Measurements from ENCODE around the gene HIGD1C. TPM values are rescaled to one million over a fixed set of nuclear protein-coding genes. Genes with fewer than 3 reads are reported as not detected.
"Not testable (repeated sequence)": the region's sequence is repeated elsewhere in the genome, so short reads cannot be mapped to it uniquely, and the experiment has no call there.

HIGD1C gene
- total RNA-seq, 1 donor from 2014 or later: not detected

DNA sequence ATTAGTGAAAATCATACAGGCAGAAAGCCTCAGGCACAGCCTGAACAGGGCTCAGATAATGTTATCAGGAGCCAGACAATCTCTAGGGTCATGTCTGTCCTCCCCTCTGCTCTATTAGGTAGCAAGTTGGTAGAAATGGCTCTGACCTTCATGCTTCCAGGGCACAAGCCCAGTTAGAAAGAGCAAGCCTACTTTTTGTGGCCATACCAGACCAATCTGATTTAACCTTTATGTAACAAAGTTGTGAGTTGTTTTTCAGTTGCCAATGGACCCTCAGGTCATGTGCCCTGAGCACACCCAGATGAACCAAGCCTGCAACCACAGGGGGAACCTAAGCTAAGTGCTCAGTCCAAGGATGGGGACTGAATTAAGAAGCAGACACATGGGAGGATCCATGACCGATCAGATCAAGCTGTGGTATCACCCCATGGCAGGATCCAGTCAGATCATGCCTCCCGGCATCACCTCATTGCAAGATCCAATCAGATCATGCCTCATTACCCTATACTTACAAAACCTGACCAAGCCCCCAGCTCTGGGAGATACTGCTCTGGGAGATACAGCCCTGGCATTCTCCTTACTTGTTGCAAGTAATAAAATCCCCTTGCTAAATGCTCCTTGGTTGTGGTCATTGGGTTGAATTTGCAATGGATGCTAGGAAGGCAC, 18.8 kb upstream of the HIGD1C start:
- DNase-seq (ENCODE audit: low spot score): no peak

DNA sequence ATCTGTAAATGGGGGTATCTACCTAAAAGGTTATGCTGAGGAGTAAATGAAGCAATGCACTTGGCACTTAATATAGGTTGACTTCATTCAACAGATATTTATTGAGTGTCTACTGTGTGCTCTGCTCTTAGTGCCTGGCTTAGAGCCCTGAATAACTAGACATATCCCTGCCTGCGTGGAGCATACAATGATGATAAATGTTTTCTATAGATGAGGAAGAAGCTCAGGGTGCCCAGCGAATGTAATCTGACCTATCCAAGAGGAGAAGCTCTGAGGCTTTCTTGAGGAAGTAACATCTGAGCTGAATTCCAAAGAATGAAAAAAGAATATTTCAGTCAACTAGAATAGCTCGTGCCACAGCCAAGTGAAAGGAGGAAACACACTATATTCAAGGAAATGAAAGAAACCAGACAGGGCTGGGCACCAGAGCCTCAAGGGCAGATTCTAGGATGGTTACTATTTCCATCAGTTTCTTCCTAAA, 17.9 kb upstream of the HIGD1C start:
- DNase-seq (ENCODE audit: low spot score): no peak

DNA sequence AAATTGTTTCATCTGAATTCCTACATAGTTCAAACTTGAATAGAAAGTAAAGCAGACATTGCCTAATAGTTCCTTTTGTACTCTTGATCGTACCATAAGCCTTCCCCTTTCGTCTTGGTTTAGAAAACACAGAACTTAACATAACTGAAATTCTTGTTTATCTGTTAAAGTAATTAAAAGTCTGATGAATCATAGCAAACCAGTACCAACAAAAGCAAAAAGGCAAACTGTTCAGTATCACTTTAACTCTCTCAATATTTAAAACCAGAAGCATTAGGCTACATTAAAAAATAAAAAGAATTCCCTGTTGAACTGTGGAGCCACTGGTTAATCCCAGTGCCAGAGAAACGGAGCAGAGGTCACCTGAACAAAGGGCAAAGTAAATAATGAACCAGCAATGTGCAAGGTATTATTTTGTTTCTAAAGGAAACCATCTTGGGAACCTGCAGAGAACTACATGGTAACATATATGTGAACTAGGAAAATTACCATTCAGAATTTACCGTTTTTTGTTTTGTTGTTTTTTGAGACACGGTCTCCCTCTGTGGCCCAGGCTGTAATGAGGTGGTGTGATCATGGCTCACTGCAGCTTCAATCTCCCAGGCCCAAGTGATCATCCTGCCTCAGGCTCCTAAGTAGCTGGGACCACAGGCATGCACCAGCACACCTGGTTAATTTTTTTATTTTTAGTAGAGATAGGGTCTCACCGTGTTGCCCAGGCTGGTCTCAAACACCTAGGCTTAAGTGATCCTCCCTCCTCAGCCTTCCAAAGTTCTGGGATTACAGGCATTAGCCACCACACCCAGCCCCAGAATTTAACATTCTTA, 17.1 kb upstream of the HIGD1C start:
- DNase-seq (ENCODE audit: low spot score): no peak

DNA sequence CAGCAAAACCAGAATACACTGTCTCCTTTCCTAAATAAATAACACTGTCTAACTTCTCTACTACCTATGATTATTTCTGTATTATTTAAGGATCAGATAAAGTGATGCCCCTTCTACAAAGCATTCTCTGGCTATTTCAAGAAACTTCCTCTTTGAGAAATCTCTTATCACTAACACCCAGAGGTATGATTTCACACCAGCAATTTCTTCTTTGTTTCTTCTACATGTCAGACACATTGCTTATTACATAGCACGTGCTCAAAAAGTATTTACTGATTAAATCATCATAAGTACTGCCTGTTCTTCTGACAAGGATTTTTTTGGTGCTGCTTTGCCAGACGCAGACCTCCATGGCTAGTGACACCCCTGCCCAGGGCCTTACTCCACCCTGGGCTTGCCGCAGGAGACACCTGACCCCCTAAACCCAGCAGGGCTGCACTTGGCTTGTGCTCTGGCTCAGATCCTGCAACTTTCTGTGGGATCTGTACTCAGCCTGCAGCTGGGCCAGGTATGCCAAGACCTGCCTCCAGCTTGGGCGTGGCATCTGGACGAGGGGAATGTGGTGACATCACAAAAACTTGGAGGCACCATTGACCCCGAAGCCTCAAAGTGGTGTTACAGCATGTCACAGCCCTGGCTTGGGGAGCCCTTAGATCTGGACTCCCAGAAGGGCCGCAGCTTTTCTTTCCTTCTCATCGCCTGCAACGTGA, 15.4 kb upstream of the HIGD1C start:
- DNase-seq (ENCODE audit: low spot score): no peak

DNA sequence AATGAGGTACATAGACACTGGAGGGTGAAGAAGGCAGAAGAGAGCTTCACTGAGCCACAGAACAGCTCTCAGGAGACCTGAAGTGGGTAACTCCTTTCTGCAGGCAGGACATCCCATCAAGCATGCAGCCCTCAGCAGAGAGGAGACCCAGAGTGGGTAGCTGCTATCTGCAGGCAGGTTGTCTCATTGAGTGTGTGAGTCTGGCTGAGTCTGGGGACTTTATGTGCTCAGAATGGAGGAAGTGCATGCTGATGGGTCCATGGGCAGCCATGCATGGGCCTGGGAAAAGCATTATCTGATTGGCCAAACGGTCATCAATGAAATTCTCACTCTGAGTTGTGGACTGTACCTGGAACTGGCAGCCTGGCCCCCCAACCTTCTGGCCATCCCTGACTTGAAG, 14.7 kb upstream of the HIGD1C start:
- no peak for DNase-seq (ENCODE audit: low spot score)

DNA sequence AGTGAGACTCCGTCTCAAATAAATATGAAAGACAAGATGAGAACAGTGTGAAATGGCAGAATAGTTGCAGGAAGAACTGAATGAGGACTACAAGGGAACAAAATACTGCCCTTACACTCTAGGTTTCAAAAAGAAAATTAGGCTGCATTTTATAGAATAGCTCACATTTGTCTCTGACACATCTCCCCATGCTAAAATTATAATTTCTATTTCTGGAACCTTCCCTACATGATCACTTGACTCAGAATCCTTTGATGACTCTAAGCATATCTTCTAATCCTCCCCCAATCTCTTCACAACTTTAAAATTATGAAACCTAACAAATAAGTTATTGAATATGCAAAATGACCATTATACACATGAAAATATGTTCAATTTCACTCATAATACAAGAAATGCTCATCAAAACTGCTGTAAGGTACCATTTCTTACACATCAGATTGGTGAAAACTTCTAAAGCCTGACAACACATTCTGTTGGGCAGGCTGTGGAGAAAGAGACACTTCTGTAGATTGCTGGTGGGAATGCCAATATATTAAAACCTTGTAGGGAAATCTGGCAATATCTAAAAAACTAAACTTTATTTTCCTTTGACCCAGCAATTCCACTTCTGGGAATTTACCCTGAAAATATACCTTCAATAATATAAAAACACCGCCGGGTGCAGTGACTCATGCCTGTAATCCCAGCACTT, 4.3 kb upstream of the HIGD1C start:
- no peak for DNase-seq (ENCODE audit: low spot score)

DNA sequence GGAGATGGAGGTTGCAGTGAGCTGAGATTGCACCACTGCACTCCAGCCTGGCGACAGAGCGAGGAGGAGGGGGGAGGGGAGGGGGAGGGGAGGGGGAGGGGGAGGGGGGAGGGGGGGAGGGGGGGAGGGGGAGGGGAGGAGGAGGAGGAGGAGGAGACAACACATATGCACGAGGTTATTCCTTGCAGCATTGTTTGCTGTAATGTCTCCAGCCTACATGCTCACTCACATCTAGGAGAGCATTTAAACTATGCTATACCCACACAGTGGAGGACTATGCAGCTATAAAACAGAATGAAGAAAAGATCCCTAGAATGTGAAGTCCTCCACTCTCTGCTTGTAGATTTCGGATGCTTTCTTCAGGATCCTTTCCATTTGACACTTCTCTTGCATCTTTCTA, 3.5 kb upstream of the HIGD1C start:
- DNase-seq (ENCODE audit: low spot score): no peak

DNA sequence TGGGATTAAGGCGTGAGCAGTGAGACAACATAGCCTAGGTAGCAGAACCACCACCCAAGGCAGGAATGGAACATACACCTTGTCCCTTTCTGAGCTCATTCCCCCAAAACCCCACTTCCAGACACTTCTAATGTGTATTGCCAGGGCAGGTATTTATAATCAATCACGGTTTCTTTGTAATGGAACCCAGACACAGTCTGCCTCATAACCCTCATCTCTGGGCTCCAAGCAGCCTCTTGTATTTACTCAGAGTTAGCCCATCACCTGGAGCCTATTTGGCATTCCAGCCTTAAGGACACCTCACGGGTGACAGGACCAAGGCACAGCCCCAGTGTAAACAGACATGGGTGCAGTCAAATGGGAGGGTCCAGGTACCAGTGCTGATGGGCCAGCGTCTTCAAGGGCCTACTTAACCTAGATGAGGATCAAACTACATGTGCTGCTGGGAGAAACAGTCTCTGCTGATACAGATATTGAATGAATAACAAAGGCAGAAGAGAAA, 2.5 kb upstream of the HIGD1C start:
- DNase-seq (ENCODE audit: low spot score): no peak

DNA sequence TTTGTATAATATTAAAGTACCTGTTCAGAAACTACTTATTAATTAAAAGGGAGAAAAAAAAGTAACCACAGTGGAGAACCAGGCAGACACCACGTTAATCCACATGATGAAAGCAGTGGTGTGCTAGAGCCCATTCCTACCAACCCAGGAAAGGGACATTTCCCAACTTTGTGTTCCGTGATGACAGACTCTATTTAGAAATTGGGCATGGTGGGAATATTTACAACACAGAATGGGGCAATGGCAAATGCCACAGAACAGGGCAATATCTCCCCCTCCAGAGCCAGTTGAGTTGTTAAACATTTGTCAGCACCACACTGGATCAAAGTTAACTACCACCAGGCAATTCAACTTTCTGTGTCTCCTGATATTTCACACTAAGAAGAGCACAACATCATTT, 1.2 kb upstream of the HIGD1C start:
- DNase-seq (ENCODE audit: low spot score): no peak

DNA sequence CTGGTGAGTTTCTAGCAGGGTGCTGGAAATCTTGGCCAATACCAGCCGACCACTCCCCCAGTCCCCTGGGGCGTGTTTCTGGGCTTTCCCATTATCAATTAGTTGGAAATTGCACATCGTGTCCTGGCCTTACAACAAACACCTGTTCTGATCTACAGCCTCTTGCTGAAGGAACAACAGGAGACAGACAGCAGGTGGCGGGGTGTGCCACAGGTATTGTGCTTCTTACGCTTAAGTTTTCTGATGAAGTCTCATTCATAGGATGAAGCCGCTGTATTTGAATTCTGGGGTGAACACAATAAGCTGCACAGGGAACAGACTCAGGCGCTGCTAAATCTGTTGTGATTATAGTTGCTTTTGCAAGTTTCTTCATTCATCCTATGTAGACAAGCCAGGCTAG, 703 bp downstream of the HIGD1C start:
- no peak for DNase-seq (ENCODE audit: low spot score)

DNA sequence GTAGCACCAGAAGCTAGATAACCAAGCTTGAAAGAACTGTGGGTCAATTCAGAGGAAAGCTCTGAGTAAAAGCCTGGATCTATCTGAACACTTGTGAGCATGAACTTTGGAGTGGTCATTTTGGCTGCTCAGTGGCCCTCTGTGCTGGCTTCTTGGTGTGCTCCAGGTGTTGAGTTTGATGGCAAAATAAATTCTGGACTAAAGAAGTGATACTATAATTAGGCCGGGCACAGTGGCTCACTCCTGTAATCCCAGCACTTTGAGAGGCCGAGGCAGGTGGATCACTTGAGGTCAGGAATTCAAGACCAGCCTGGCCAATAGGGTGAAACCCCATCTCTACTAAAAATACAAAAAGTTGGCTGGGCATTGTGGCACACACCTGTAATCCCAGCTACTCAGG, 2.4 kb downstream of the HIGD1C start:
- DNase-seq (ENCODE audit: low spot score): not testable (repeated sequence)

DNA sequence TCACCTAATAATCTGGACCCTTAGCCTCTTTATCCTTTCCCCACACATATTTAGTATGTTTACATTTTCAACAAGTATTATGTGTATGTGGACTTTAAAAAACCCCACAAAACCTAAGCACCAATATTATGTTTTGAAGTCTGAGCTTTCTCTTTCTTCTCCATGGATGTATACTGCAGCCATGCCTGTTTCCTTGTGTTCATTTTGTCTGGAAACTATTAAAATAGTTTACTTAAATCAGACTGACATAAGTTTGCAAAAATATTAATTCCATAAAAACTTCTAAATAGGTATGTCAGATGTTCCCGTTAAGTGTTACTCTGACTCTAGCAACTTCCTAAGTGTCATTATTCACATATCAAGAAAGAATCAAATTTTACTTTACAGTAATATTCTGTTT, 2.9 kb downstream of the HIGD1C start:
- DNase-seq (ENCODE audit: low spot score): no peak

DNA sequence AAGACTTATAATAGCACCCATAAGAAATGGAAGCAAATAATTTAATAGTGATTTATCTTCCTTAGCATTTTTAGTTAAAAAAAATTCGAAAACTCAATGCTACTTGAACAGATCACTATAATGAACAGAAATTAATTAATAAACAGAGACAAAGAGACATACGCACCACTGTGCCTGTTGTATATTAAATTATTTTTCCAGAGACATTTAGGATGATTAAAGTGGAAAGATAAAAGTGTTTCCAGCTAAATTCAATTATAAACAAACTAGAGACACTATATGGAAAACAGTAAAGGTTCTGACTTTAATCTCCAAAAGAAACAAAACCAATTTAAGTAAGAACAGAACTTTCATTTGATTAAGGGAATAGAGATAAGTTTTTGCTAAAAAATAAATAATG, 3.4 kb downstream of the HIGD1C start:
- DNase-seq (ENCODE audit: low spot score): no peak

DNA sequence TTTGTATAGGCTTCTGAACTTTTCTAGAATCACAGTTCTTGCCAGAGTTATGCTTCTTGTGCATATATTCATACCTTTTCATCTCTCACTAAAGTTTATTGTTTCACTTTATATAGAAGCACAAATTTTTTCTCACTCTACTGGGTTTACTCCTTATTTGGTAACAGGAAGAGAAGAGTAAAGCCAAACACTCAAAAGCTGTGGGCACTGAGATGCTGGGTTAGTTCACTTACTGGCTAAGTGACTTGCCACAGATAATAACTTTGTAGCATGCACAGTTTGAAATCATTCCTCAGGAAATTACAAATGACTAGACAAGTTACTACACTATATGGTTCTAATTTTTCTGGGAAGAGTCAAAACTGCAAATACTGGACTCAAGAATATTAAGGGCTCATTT, 7.8 kb downstream of the HIGD1C start:
- no peak for DNase-seq (ENCODE audit: low spot score)

DNA sequence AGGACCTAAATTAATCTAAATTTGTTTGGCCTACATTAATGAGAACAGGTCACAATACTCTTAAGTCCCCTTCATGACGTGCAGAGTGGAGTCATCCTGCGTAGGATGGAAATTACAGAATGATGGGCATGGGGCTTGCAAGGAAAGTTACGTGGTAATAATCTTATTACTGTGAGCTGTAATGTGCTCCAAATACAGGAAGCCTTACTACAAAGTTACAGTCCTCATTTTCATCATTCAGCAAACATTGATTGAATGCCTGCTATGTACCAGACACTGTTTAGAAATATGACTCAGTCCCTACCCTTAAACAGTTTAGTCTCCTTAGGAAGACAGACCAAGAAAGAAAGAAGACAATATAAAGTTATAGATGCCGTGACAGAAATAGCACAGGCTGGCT, 9.4 kb downstream of the HIGD1C start:
- no peak for DNase-seq (ENCODE audit: low spot score)

DNA sequence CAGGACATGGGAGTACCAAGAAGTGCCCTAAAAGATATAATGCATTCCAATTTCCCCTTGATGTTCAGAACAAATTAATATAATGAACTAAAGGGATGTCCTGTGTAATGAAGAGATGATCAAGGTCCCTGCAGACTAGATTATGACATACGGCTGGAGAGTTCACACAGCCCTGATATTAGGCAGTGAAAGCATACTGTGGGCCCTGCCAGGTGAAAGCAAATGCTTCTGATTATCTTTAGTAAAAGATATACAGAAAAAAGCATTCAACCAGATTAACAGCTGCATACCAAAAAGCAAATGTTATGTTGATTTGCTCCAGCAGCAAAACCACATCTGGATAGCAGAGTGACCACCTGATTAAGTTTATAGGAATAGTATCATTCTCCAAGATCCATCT, 12.1 kb downstream of the HIGD1C start:
- DNase-seq (ENCODE audit: low spot score): no peak

DNA sequence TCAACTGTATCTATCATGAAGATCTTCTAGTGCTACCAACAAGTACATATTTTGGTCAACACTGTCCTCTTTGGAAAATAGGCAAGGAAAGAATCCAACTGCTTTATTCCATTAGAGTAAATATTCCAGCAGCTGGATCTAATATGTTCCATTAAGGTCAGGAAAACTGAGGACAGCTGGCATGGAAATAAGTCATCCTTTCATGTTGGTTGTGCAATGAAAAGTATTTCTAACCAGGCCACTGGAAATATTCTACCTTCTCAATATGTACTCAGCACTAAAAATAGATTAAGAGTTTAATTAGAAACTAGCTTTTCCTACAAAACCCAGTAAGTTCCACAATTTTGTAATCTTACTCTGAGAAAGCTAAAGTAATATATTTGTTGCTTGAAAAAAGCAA, 19.6 kb downstream of the HIGD1C start:
- DNase-seq (ENCODE audit: low spot score): no peak

DNA sequence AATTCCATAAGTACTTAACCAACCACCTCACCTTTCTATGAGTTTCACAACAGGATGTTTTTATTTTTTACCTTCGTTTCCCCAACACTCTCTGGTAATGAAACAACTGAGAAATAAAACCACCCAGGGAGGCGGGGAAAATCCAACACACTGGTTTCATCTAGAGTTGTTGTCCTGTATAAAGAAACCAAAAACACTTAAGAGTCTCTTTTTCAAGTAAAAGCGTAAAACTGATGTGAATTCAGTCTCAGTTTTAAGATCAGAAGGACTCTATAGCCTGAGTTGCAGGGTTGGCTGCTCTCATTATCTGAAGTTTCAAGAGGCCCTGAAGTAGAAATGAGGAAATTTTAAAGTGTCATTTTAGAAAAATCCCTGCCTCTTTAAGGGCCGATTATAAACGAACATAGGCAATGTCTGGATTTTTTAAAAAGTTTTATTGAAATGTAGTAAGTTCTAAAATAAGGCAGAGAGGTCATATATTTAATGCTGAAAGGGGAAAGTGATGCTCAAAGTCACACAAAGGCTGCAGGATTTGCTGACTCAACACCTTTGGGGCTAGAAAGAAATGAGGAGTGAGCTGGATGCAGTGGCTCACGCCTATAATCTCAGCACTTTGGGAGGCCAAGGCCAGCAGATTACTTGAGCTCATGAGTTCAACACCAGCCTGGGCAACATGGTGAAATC, 27.2 kb downstream of the HIGD1C start:
- no peak for DNase-seq (ENCODE audit: low spot score)

DNA sequence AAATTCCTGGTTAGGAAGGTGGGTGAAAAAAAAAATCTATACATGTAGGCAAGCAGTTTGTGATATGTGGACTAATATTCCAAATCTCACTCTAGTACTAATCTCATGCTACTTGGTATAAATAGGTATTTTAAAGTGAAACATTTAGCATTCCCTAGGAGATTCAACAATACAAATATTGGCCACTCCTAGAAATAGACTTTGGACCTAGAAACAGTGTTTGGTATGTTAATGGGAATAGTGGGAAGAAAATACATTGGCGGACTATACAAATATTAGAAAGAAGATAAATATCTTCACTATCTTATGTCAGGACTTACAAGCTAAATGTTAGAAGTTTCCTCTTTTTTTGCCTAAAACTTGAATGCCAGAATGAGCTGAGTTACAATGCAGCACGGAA, 28.2 kb downstream of the HIGD1C start:
- DNase-seq (ENCODE audit: low spot score): no peak

DNA sequence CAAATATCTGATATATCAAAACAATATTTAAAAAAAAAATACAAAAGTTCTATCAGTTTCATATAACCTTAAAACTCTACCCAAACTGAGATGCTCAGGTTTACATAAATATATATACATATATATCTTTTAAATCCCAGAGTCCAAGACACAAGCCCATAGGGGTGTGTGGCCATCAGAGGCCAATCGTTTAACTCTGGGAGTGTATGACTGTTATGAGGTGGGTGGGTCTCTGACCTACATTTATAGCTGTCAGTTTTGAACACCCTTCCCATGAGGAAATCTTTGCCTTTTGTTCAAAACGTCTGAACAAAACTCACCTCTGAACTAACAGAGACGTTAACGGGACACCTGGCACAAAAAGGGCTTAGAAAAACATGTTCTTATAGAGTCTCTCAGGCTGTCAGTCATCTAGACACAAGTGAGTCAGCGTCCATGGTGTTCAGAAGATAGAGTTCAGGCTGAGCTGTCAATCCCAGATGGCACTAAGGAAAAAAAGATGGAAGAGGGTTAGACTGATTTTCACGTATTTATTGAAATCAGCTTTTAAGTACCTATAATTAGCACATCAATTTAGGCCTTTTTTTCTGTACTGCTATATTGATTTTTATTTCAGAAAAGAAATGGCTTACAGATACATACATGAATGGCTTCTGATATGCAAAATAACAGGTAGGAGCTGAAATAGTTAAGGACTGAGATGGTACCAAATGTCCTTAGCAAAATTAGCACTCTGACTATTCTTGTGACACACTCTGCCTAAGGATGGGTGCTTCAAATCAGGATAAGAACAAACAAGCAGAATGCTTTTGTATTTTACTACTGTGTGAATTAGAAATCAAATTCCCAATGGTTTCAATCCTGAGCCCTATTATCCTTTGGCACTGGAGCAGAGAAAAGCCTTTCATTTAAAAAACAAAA, 29.2 kb downstream of the HIGD1C start:
- no peak for DNase-seq (ENCODE audit: low spot score)
